Fibroblast of mammary gland (primary cell): ENCODE data around the gene CTNND2.

Experiments used
- DNase-seq: peaks from one replicate; pipeline ENCODE4 v3.0.0-alpha.2; 2010; ENCODE audit warnings: low read depth
- H3K4me3 ChIP-seq: 2 replicates; pipeline ENCODE4 v1.5.1; 2011; ENCODE audit warnings: low read depth, mild to moderate bottlenecking, low read length, moderate library complexity; ENCODE audit not compliant: control insufficient read depth
- TF ChIP-seq, protein P1 (sequence below): conservative IDR thresholded peaks from 2 replicates; pipeline ENCODE4 v1.5.1; 2011; ENCODE audit warnings: low read depth, low read length, inconsistent platforms; ENCODE audit not compliant: control insufficient read depth, insufficient read depth

The CTNND2 gene

DNA sequence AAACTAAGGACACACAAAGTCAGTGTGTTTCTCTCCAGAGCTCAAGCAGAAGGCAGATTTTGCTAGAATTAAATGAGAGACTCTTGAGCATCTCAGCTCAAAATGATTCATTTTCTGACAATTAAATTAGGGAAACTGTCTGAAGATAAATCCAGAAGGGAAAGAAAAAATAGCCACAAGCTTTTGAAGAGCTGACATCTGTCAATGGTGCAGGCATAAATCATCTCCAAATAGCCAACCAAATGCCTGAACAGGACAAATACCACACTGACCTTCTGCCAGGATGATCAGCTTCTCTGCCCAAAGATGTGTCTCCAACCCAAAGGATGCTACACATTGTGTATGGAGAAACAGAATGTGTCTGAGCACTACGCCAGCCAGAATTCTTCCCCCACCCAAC, 199.3 kb downstream of the CTNND2 start:
- no peak overlapping the region for H3K4me3 ChIP-seq
- TF ChIP-seq, protein P1, sequence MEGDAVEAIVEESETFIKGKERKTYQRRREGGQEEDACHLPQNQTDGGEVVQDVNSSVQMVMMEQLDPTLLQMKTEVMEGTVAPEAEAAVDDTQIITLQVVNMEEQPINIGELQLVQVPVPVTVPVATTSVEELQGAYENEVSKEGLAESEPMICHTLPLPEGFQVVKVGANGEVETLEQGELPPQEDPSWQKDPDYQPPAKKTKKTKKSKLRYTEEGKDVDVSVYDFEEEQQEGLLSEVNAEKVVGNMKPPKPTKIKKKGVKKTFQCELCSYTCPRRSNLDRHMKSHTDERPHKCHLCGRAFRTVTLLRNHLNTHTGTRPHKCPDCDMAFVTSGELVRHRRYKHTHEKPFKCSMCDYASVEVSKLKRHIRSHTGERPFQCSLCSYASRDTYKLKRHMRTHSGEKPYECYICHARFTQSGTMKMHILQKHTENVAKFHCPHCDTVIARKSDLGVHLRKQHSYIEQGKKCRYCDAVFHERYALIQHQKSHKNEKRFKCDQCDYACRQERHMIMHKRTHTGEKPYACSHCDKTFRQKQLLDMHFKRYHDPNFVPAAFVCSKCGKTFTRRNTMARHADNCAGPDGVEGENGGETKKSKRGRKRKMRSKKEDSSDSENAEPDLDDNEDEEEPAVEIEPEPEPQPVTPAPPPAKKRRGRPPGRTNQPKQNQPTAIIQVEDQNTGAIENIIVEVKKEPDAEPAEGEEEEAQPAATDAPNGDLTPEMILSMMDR = no peak
- no peak for DNase-seq

DNA sequence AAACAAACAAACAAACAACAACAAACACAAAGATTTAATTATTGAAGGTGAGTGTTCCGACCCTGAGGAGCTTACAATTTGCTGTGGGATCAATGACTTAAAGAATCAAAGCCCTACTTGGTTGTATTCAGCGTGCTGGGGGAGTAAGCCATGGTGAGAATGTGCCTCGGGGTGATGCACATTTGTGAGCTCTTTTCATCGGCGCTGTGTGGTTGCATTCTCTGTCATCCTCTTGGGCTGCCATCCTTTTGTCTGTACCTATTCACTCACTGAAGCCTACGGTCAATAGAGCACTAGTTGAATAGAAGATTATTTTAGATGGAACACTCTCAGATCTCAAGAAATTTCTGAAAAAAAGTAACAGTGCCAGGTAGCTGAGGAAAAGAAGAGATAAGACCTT, 203.9 kb downstream of the CTNND2 start:
- no peak overlapping the region for H3K4me3 ChIP-seq
- DNase-seq = no peak
- TF ChIP-seq, protein P1 = no peak

DNA sequence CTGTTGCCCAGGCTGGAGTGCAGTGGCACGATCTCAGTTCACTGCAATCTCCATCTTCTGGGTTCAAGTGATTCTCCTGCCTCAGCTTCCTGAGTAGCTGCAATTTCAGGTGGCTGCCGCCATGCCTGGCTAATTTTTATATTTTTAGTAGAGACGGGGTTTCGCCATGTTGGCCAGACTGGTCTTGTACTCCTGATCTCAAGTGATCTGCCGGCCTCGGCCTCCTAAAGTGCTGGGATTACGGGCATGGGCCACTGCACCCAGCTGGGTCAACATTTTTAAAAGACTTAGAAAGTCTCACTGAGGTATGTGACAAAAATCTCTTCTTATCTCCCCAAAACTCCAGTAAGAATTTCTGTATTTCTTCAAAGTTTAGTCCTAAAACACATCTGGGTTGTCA, 211.6 kb downstream of the CTNND2 start:
- no peak for DNase-seq
- no peak overlapping the region for H3K4me3 ChIP-seq
- TF ChIP-seq, protein P1 = no peak

DNA sequence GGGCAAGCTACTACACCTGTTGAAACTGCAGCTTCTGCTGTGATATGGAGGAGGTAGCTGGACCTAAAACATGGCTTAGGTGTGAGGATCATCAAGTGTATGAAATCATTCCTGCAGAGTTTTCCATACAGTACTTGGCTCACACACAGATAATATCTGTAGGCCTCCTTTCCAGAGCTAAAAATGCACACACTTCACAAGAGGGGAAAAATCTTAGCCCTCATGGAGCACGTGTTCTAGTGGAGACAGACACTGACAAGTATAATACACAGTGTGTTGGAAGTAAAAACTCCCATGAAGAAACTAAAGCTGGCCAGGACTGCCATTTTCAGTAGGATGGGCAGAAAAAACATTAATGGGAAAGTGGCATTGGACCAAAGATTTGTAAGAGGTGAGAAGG, 216.7 kb downstream of the CTNND2 start:
- TF ChIP-seq, protein P1 = no peak

DNA sequence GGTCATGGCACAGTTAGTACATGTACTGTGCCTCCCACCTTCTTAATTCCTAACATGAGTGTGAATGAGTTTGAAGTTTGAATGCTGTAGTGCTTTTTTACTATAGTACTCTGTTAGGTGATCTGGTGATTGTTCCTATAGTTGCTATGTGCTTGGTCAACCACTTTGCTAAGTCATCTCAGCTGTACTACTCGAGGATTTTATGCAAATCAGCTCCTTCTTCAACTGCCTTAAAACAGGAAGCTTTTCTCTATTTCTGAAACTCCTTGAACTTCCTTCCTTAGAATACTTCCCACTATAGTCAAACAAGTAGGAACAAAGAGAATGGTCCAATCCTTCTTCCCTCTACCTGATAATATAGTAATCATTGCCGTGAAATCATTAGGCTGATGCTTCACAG, 219.6 kb downstream of the CTNND2 start:
- no peak for DNase-seq
- no peak overlapping the region for H3K4me3 ChIP-seq
- TF ChIP-seq, protein P1 = no peak

More for the DNA sequence above, 216.7 kb downstream of the CTNND2 start:
- DNase-seq = no peak
- H3K4me3 ChIP-seq = no peak overlapping the region

DNA sequence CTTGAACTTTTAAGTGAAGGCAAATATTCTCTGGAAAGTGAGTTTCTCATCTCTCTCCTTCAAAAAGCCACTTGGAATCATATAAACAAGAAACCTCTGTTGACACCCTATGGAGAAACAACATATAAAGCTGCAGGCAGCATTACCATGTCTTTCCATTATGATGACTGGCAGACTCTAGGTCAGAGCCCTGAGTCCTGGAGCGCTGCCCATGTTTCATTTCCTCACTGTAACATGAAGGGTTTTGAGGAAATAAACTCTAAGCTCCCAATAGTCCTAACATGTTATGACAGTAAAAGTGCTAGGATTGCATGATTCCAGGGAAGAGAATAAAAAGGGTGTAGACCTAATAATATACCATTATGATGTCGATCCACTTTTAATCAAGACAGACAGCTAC, 220.6 kb downstream of the CTNND2 start:
- no peak for DNase-seq
- TF ChIP-seq, protein P1 = no peak
- no peak overlapping the region for H3K4me3 ChIP-seq

DNA sequence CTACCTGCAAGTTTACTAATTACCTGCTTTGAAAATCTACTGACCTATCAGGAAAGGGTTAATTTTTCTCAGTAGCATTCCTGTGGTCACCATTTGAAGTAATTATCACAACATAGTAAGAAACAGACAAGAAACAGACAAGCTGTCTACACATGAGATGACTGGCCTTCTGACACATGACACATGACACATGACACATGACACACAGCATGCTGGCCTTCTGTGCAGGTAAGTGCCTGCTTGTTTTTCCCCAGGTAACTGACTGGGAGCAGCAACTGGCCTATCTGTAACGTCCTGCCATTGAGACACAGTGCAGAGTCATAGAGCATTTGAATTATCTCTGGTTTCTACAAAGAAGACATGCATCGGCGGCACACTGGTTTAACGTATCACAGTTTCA, 222.4 kb downstream of the CTNND2 start:
- no peak overlapping the region for H3K4me3 ChIP-seq
- no peak for DNase-seq
- TF ChIP-seq, protein P1 = no peak
